ENCODE results near the gene TRIO. TPM values are rescaled to one million over a fixed set of nuclear protein-coding genes. Genes with fewer than 3 reads are reported as not detected.

TRIO gene
- total and polyA plus RNA-seq, 11 donors, result 35.2 to 99.1 (median 58.4) TPM

DNA sequence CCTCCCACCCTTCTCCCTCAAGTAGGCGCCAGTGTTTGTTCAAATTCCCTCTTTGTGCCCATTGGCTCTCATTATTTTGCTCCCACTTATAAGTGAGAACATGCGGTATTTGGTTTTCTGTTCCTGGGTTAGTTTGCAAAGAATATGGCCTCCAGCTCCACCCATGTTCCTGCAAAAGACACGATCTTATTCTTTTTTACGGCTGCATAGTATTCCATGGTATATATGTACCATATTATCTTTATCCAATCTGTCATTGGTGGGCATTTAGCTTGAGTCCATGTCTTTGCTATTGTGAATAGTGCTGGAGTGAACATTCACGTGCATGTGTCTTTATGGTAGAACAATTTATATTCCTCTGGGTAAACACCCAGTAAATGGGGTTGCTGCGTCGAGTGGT lies 375.5 kb downstream of the TRIO start:
- no peak for TF ChIP-seq CTCF (IDR thresholded peaks at IDR 0.05)
- TF ChIP-seq POLR2A (IDR thresholded peaks at IDR 0.05), result no peak
- Histone ChIP-seq H3K4me1 (no peaks in the 10 kb centered on the region), H3K27ac (no peak overlapping the region), H3K9me3 (peaks cover 0 to 6% (median 0%) of the 10 kb centered on the region in 12 donors), H3K4me3 (no peak overlapping the region), H3K36me3 (no peaks in the 10 kb centered on the region), H3K27me3 (no peaks in the 10 kb centered on the region)
- ATAC-seq (no peak), DNase-seq (no peak)
- intact Hi-C loops (cut with DNase I), result loop anchor here in 1 of 10 donors (10.0 kb wide), 1 partner anchor 66 kb away; the partner anchor contains the start of gene OTULINL
- WGBS, 4 donors, result 91 to 99% (median 95%) methylated on average over 7 of the region's 7 CpGs

GRCh38 chr5:14521748-14522147 lies 378.6 kb downstream of the TRIO start:
- 88 to 94% (median 90%) methylated on average over 10 of the region's 10 CpGs for WGBS, 4 donors
- DNase-seq (no peak), ATAC-seq (no peak)
- Histone ChIP-seq H3K9me3 (no peaks in the 10 kb centered on the region), H3K27ac (no peak overlapping the region), H3K27me3 (no peaks in the 10 kb centered on the region), H3K36me3 (no peaks in the 10 kb centered on the region), H3K4me1 (no peaks in the 10 kb centered on the region), H3K4me3 (no peak overlapping the region)
- TF ChIP-seq CTCF (IDR thresholded peaks at IDR 0.05), result no peak
- no peak for TF ChIP-seq POLR2A (IDR thresholded peaks at IDR 0.05)
- intact Hi-C loops (cut with DNase I), result loop anchor here in 1 of 10 donors (10.0 kb wide), 1 partner anchor 123 kb away; no protein-coding TSS in a partner anchor

DNA sequence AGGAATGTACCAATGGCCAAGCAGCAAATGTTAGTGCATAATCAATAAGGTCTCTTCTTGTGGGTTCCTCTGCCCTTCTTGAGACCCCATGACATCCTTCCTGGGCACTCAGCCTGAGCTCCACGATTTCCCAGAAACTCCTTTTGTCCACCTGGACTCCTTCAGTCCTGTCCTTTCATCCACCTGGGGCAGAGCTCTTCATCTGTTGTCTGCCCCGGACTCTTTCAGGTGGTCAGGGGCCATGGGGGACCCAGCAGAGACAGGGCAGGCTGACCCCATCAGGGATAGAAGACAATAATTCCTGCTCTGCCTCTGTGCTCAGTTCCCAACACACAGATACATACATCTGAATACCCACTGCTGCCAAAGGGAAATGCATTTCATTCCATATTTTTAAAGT lies 379.6 kb downstream of the TRIO start:
- TF ChIP-seq CTCF (IDR thresholded peaks at IDR 0.05) (no peak), POLR2A (IDR thresholded peaks at IDR 0.05) (no peak)
- WGBS, 4 donors, result 88 to 98% (median 89%) methylated on average over 2 of the region's 2 CpGs
- Histone ChIP-seq H3K9me3 (no peaks in the 10 kb centered on the region), H3K4me3 (no peak overlapping the region), H3K27me3 (no peaks in the 10 kb centered on the region), H3K4me1 (no peaks in the 10 kb centered on the region), H3K36me3 (no peaks in the 10 kb centered on the region), H3K27ac (no peak overlapping the region)
- DNase-seq (no peak), ATAC-seq (no peak)
- intact Hi-C loops (cut with DNase I), result loop anchor here in 1 of 10 donors (10.0 kb wide), 1 partner anchor 122 kb away; no protein-coding TSS in a partner anchor

DNA sequence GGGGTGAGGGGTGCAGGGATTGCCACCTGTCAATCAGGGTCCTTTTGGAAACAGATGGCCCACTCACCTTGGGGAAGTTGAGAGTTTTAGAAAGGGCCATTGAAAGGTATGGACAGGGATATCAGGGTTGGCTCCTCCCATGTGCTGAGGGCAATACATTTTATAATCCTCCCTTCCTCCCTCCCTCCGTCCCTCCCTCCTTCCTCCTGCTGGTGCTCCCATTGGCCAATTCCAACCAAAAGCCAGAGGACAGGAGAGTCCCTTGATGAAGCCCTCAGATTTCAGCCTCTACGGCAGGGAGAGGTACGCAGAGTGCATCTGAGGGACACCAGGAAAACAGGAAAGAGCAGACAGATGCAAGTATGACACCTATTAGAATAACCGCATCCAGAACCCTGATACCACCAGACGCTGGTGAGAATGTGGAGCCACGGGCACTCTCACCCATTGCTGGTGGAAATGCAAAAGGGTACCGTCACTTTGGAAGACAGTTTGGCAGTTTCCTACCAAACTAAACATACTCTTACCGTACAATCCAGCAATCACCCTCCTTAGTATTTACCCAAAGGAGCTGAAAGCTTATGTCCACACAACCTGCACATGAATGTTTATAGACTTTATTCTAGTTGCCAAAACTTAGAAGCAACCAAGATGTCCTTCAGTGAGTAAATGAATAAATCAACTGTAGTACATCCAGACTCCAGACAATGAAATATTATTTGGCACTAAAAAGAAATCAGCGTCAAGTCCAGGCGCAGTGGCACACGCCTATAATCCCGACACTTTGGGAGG lies 380.3 kb downstream of the TRIO start:
- 95 to 96% (median 96%) methylated on average over 12 of the region's 12 CpGs for WGBS, 4 donors
- TF ChIP-seq CTCF (IDR thresholded peaks at IDR 0.05) (no peak), POLR2A (IDR thresholded peaks at IDR 0.05) (no peak)
- ATAC-seq, result no peak
- no peak overlapping the region for H3K4me3 ChIP-seq
- H3K9me3 ChIP-seq, result no peaks in the 10 kb centered on the region
- no peaks in the 10 kb centered on the region for H3K27me3 ChIP-seq
- no peaks in the 10 kb centered on the region for H3K36me3 ChIP-seq
- DNase-seq, result no peak
- H3K4me1 ChIP-seq, result no peaks in the 10 kb centered on the region
- intact Hi-C loops (cut with DNase I), result loop anchor here in 1 of 10 donors (10.0 kb wide), 1 partner anchor 121 kb away; no protein-coding TSS in a partner anchor
- no peak overlapping the region for H3K27ac ChIP-seq
